A549 (cell line): ENCODE data around the gene EPB41L4B. TPM values are rescaled to one million over a fixed set of nuclear protein-coding genes. Genes with fewer than 3 reads are reported as not detected.
A peak's percentile ranks its signal among the peaks of the same experiment; 100 is the strongest.

Experiments
- ATAC-seq, 2 experiments: fragments of 200-7000 bp in 1 of 2; fragments of >200 bp in 1 of 2; cut with Nextera tagmentation in 1 of 2; cut with Tn5 transposase in 1 of 2; 3 replicates each; pipeline versions ENCODE4 v1.8.0 to v1.9.1; 2018 to 2020; ENCODE audit warnings: mild to moderate bottlenecking in 1 of 2, moderate library complexity in 1 of 2
- CTCF ChIA-PET: fragments of 300-600 bp; sonication (Branson Sonifier 250); formaldehyde crosslinking; extraction: SDS; loops from one replicate; lab custom pipeline; 2021; ENCODE audit warnings: antibody characterized with exemption, inconsistent platforms; lab: Yijun Ruan, JAX
- POLR2A ChIA-PET: fragments of 350-600 bp; formaldehyde crosslinking; extraction: SDS; loops from one replicate; lab custom pipeline; 2021; ENCODE audit warnings: antibody characterized with exemption, inconsistent platforms; lab: Yijun Ruan, JAX
- DNase-seq, 2 experiments: peaks; one replicate each; pipeline versions ENCODE4 v3.0.0 to v3.0.0-alpha.2; 2011 to 2016; ENCODE audit warnings: low read depth in 1 of 2, low spot score in 1 of 2
- FAIRE-seq: peaks from 2 replicates; lab custom pipeline; 2011; peaks lifted over from hg19 to GRCh38; lab: Jason Lieb, UNC
- H3K27ac ChIP-seq, 2 experiments: fragments of >200 bp; sonication (Bioruptor Twin); formaldehyde crosslinking; 3 replicates each; pipeline ENCODE4 v1.5.1; 2016 to 2017
- H3K4me1 ChIP-seq: fragments of >200 bp; sonication (Bioruptor Twin); formaldehyde crosslinking; 3 replicates; pipeline ENCODE4 v1.6.1; 2016
- H3K4me2 ChIP-seq: fragments of >200 bp; sonication (Bioruptor Twin); formaldehyde crosslinking; 3 replicates; pipeline ENCODE4 v1.6.1; 2016
- H3K4me3 ChIP-seq: fragments of >200 bp; sonication (Bioruptor Twin); formaldehyde crosslinking; 3 replicates; pipeline ENCODE4 v1.5.1; 2016
- H3K9me3 ChIP-seq: fragments of >200 bp; sonication (Bioruptor Twin); formaldehyde crosslinking; 3 replicates; pipeline ENCODE4 v1.6.1; 2016
- CBX8 ChIP-seq: fragments of 200-600 bp; sonication (generic); IDR thresholded peaks from 2 replicates; pipeline ENCODE4 v1.6.1; 2016
- CEBPB ChIP-seq, 2 experiments: fragments of >200 bp in 1 of 2; sonication (Bioruptor Twin) in 1 of 2; formaldehyde crosslinking in 1 of 2; IDR thresholded peaks; 2 replicates each; pipeline ENCODE4 v1.6.1; 2012 to 2016
- CHD4 ChIP-seq: fragments of 200-600 bp; sonication (generic); IDR thresholded peaks from 2 replicates; pipeline ENCODE4 v1.6.1; 2016; ENCODE audit warnings: antibody characterized with exemption, mild to moderate bottlenecking, borderline replicate concordance
- CTCF ChIP-seq: fragments of >200 bp; sonication (Bioruptor Twin); formaldehyde crosslinking; IDR thresholded peaks from 3 replicates; pipeline ENCODE4 v1.5.1; 2016
- E2F6 ChIP-seq: IDR thresholded peaks from 2 replicates; pipeline ENCODE4 v1.6.1; 2012; ENCODE audit warnings: low read depth, borderline replicate concordance
- EHMT2 ChIP-seq: fragments of 200-600 bp; sonication (generic); IDR thresholded peaks from 2 replicates; pipeline ENCODE4 v1.6.1; 2016; ENCODE audit warnings: antibody characterized with exemption, low read depth, mild to moderate bottlenecking, moderate library complexity
- ELK1 ChIP-seq: fragments of 150-350 bp; IDR thresholded peaks from 2 replicates; pipeline ENCODE4 v1.6.1; 2014; ENCODE audit warnings: low read depth, mild to moderate bottlenecking, low read length
- FOXS1 ChIP-seq: fragments of 250-450 bp; sonication (Bioruptor Pico); IDR thresholded peaks from 2 replicates; pipeline ENCODE4 v1.5.0; 2020; ENCODE audit warnings: mild to moderate bottlenecking, moderate library complexity
- GATA3 ChIP-seq: IDR thresholded peaks from 2 replicates; pipeline ENCODE4 v1.6.1; 2012; ENCODE audit warnings: borderline replicate concordance
- HES2 ChIP-seq: fragments of >200 bp; sonication (Bioruptor Twin); formaldehyde crosslinking; IDR thresholded peaks from 2 replicates; pipeline ENCODE4 v1.6.1; 2016
- HOXA7 ChIP-seq: fragments of 250-450 bp; sonication (Bioruptor Pico); IDR thresholded peaks from 2 replicates; pipeline ENCODE4 v1.5.0; 2020; ENCODE audit warnings: mild to moderate bottlenecking, moderate library complexity
- KDM1A ChIP-seq: fragments of 200-600 bp; sonication (generic); IDR thresholded peaks from 2 replicates; pipeline ENCODE4 v1.6.1; 2016; ENCODE audit warnings: low read depth, mild to moderate bottlenecking
- KDM5A ChIP-seq: fragments of 200-600 bp; sonication (generic); IDR thresholded peaks from 2 replicates; pipeline ENCODE4 v1.6.1; 2016; ENCODE audit warnings: antibody characterized with exemption, mild to moderate bottlenecking
- MAFK ChIP-seq: fragments of 450-650 bp; IDR thresholded peaks from 2 replicates; pipeline ENCODE4 v1.6.1; 2014; ENCODE audit not compliant: partially characterized antibody
- MAX ChIP-seq: IDR thresholded peaks from 2 replicates; pipeline ENCODE4 v1.6.1; 2012
- MYC ChIP-seq: IDR thresholded peaks from 2 replicates; pipeline ENCODE4 v1.6.1; 2012; ENCODE audit warnings: mild to moderate bottlenecking, inconsistent platforms, low read length, improper control_type of control experiment, borderline replicate concordance
- NPAS2 ChIP-seq: fragments of 250-450 bp; sonication (Bioruptor Pico); IDR thresholded peaks from 2 replicates; pipeline ENCODE4 v1.8.0; 2022; ENCODE audit warnings: mild to moderate bottlenecking, moderate library complexity, borderline replicate concordance
- NR3C1 ChIP-seq: fragments of >200 bp; sonication (Bioruptor Twin); formaldehyde crosslinking; IDR thresholded peaks from 3 replicates; pipeline ENCODE4 v1.6.1; 2017
- RCOR1 ChIP-seq: fragments of 150-350 bp; IDR thresholded peaks from 2 replicates; pipeline ENCODE4 v1.6.1; 2014; ENCODE audit warnings: antibody characterized with exemption, low read length, low read depth
- SREBF2 ChIP-seq: fragments of 450-650 bp; IDR thresholded peaks from 2 replicates; pipeline ENCODE4 v1.6.1; 2014; ENCODE audit warnings: mild to moderate bottlenecking, moderate library complexity
- WGBS: methylation state at CpG from one replicate; pipeline ENCODE4 v1.1.6; 2017; ENCODE audit errors: missing lambda C conversion rate; 5-methylcytosine and 5-hydroxymethylcytosine counted together
- polyA plus RNA-seq, 4 experiments: library from polyadenylated mRNA; depleted of rRNA in 3 of 4; stranded (reverse); fragments of >200 nt; fragmentation: RNase III in 1 of 4; extraction: RNeasy Plus Mini Kit Qiagen cat#74134 plus additional on column Dnase treatment in 1 of 4; gene quantifications; 2 replicates in 3 of 4; 3 replicates in 1 of 4; pipeline ENCODE4 v1.2.3, GENCODE V29; 2011 to 2017

The EPB41L4B gene
- polyA plus RNA-seq, 2 of the 4 experiments (the other 2 are of a cell fraction) = 7.9 to 22.0 TPM

GRCh38 chr9:109355564-109356297 is 34.9 kb upstream of the EPB41L4B start:
- no peak overlapping the region for H3K4me2 ChIP-seq
- no peak for TF ChIP-seq KDM5A
- TF ChIP-seq, all 56 proteins: peak for 0
- no peaks in the 10 kb centered on the region; the same call in 2 of the 3 replicates for H3K4me1 ChIP-seq
- POLR2A ChIA-PET = no interaction called here
- 78% methylated on average over 21 of the region's 21 CpGs for WGBS
- no peaks in the 10 kb centered on the region for H3K9me3 ChIP-seq
- ATAC-seq = no peak; a peak in 1 of 6 replicates
- CTCF ChIA-PET = interaction anchor here (1.4 to 1.7 kb wide), 2 partner anchors 11 to 13 kb away, joined by 3 to 4 read pairs; no protein-coding TSS in a partner anchor
- FAIRE-seq = no peak
- H3K4me3 ChIP-seq = no peak overlapping the region
- H3K27ac ChIP-seq = no peak overlapping the region
- DNase-seq = no peak

- Histone ChIP-seq H3K4me3 (no peak overlapping the region), H3K9me3 (no peaks in the 10 kb centered on the region), H3K4me1 (peaks cover 13% of the 10 kb centered on the region), H3K4me2 (no peak overlapping the region), H3K27ac (no peak overlapping the region)
- FAIRE-seq (no peak), ATAC-seq (no peak), DNase-seq (no peak)
- CTCF ChIA-PET = interaction anchor here (0.6 to 1.7 kb wide), 7 partner anchors 11 to 591 kb away, joined by 3 to 6 read pairs (median 4); no protein-coding TSS in a partner anchor
- WGBS = 24% methylated on average over 2 of the region's 2 CpGs
- POLR2A ChIA-PET = no interaction called here
- TF ChIP-seq NPAS2 (CRISPR knock-in tag) (no peak), HOXA7 (no peak), MYC (no peak), CTCF (no peak), NR3C1 (no peak), MAX (no peak), CBX8 (no peak), ELK1 (no peak), CHD4 (no peak), KDM1A (no peak), FOXS1 (no peak), HES2 (no peak), E2F6 (no peak)
Observed at GRCh38 chr9:109354190-109354589, 33.3 kb upstream of the EPB41L4B start.

- FAIRE-seq = no peak
- ChIA-PET CTCF (interaction anchor here (1.1 to 1.4 kb wide), 3 partner anchors 8 to 35 kb away, joined by 3 to 5 read pairs (median 3); no protein-coding TSS in a partner anchor), POLR2A (no interaction called here)
- TF ChIP-seq RCOR1 = no peak
- TF ChIP-seq HES2 = no peak
- TF ChIP-seq EHMT2 = no peak
- TF ChIP-seq CEBPB (IDR thresholded peaks at IDR 0.05) = no peak
- no peak for TF ChIP-seq MYC
- no peak for TF ChIP-seq MAFK
- no peak for TF ChIP-seq GATA3
- TF ChIP-seq SREBF2 = no peak
- DNase-seq = no peak
- WGBS = 77% methylated on average over 5 of the region's 5 CpGs
- Histone ChIP-seq H3K4me2 (no peak overlapping the region), H3K4me3 (no peak overlapping the region), H3K9me3 (no peaks in the 10 kb centered on the region), H3K27ac (peak overlapping the region in 1 of 2 experiments; percentile 42; a peak in 1 of 6 replicates), H3K4me1 (peaks cover 25% of the 10 kb centered on the region)
- ATAC-seq = no peak
Observed at GRCh38 chr9:109351032-109351431, 30.2 kb upstream of the EPB41L4B start.
